GM12878 (cell line): ENCODE results near the gene H1-8. TPM values are rescaled to one million over a fixed set of nuclear protein-coding genes. Genes with fewer than 3 reads are reported as not detected.

Source experiments
- ATAC-seq: fragments of 200-7000 bp; cut with Tn5 transposase; 3 replicates; pipeline ENCODE4 v1.9.1; 2020; ENCODE audit warnings: mild to moderate bottlenecking, moderate library complexity
- BruUV-seq: library from RNA; stranded (reverse); fragments of 400-500 nt; replicated peaks from 2 replicates; lab custom pipeline; 2021; lab: Mats Ljungman, UMichigan
- CTCF ChIA-PET: fragments of 300-600 bp; sonication (Branson Sonifier 250); formaldehyde crosslinking; extraction: SDS; loops from one replicate; lab custom pipeline; 2021; ENCODE audit warnings: inconsistent platforms; lab: Yijun Ruan, JAX
- POLR2A ChIA-PET: fragments of 350-600 bp; formaldehyde crosslinking; extraction: SDS; loops from one replicate; lab custom pipeline; 2021; ENCODE audit warnings: inconsistent platforms; lab: Charles Lee
- RAD21 ChIA-PET: fragments of 300-600 bp; sonication (Branson Sonifier 250); formaldehyde crosslinking; loops from one replicate; lab custom pipeline; 2023; ENCODE audit warnings: antibody characterized with exemption; ENCODE audit not compliant: unreplicated experiment; lab: Charles Lee
- SMC1A ChIA-PET: fragments of 300-600 bp; sonication (Branson Sonifier 250); formaldehyde crosslinking; loops from one replicate; lab custom pipeline; 2023; ENCODE audit not compliant: unreplicated experiment, uncharacterized antibody; lab: Charles Lee
- DNase-seq: peaks from one replicate; pipeline ENCODE4 v3.0.0-alpha.2; 2011; ENCODE audit warnings: low read depth, low spot score
- FAIRE-seq: peaks from 3 replicates; lab custom pipeline; 2011; peaks lifted over from hg19 to GRCh38; lab: Jason Lieb, UNC
- H2AFZ ChIP-seq: 2 replicates; pipeline ENCODE4 v1.6.0; 2011; ENCODE audit warnings: low read depth, low read length, control low read depth; ENCODE audit not compliant: control insufficient read depth
- H3K27ac ChIP-seq: 2 replicates; pipeline ENCODE4 v1.5.1; 2011; ENCODE audit warnings: control low read depth; ENCODE audit not compliant: control insufficient read depth, insufficient read depth
- H3K27me3 ChIP-seq, 2 experiments: replicated peaks in 1 of 2; 2 replicates each; pipeline versions ENCODE4 v1.6.0 to v1.6.1; 2011; ENCODE audit warnings: low read length in 1 of 2; ENCODE audit not compliant: control insufficient read depth in 2 of 2, insufficient read depth in 2 of 2
- H3K36me3 ChIP-seq, 2 experiments: 2 replicates each; pipeline ENCODE4 v1.5.1; 2011; ENCODE audit warnings: low read length in 1 of 2; ENCODE audit not compliant: control insufficient read depth in 2 of 2, insufficient read depth in 2 of 2
- H3K4me1 ChIP-seq: 2 replicates; pipeline ENCODE4 v1.6.1; 2011; ENCODE audit warnings: mild to moderate bottlenecking, low read length, moderate library complexity, mixed read lengths; ENCODE audit not compliant: control insufficient read depth, insufficient read depth
- H3K4me2 ChIP-seq: 2 replicates; pipeline ENCODE4 v1.6.0; 2011; ENCODE audit warnings: control low read depth; ENCODE audit not compliant: control insufficient read depth, insufficient read depth
- H3K4me3 ChIP-seq: fragments of 200-600 bp; sonication (generic); 2 replicates; pipeline ENCODE4 v1.5.1; 2016
- H3K79me2 ChIP-seq: 2 replicates; pipeline ENCODE4 v1.6.0; 2011; ENCODE audit warnings: low read length; ENCODE audit not compliant: control insufficient read depth, insufficient read depth
- H3K9ac ChIP-seq: 2 replicates; pipeline ENCODE4 v1.8.0; 2011; ENCODE audit warnings: low read length, control low read depth, mixed read lengths; ENCODE audit not compliant: control insufficient read depth, insufficient read depth
- H3K9me3 ChIP-seq: replicated peaks from 3 replicates; pipeline ENCODE4 v1.5.1; 2011; ENCODE audit warnings: mild to moderate bottlenecking, low read length; ENCODE audit not compliant: control insufficient read depth, insufficient read depth
- H4K20me1 ChIP-seq: 2 replicates; pipeline ENCODE4 v1.6.0; 2011; ENCODE audit not compliant: control insufficient read depth, insufficient read depth
- CTCF ChIP-seq, 3 experiments: IDR thresholded peaks in 2 of 3; conservative IDR thresholded peaks in 1 of 3; 2 replicates each; pipeline ENCODE4 v1.5.1; 2011; ENCODE audit warnings: low read depth in 3 of 3, low read length in 3 of 3, mild to moderate bottlenecking in 3 of 3, control low read depth in 2 of 3, moderate library complexity in 2 of 3, inconsistent platforms in 1 of 3, mixed read lengths in 1 of 3; ENCODE audit not compliant: control insufficient read depth in 2 of 3, insufficient read depth in 1 of 3; ENCODE audit errors: extremely low read depth in 1 of 3
- HDAC2 ChIP-seq: fragments of 200-600 bp; sonication (generic); IDR thresholded peaks from 2 replicates; pipeline ENCODE4 v1.6.1; 2017
- WGBS: methylation state at CpG from one replicate; pipeline ENCODE4 v1.1.6; 2016; ENCODE audit warnings: low lambda C conversion rate; ENCODE audit not compliant: insufficient replicate concordance, insufficient coverage; ENCODE audit errors: missing lambda C conversion rate; 5-methylcytosine and 5-hydroxymethylcytosine counted together
- in situ Hi-C: fragments of 300-500 bp; cut with MboI; formaldehyde crosslinking; loops from 9 replicates; pipeline ENCODE4 v1.14.3; 2018; ENCODE audit warnings: mixed read lengths
- intact Hi-C: fragments of 100-400 bp; cut with micrococcal nuclease; formaldehyde crosslinking; loops from one replicate; pipeline ENCODE4 v1.14.2; 2022; ENCODE audit not compliant: unreplicated experiment
- polyA plus RNA-seq, 11 experiments: library from polyadenylated mRNA; depleted of rRNA in 4 of 11; unstranded in 6 of 11; stranded (reverse) in 5 of 11; fragments of >200 nt; fragmentation: Nextera tagmentation in 4 of 11; fragmentation: Illumina TruSeq in 1 of 11; extraction: Ambion mirVana in 4 of 11; extraction: Trizol in 1 of 11; gene quantifications; 1 replicate in 1 of 11; 2 replicates in 10 of 11; pipeline versions ENCODE4 v1.2.1 to v1.2.3, GENCODE V29; 2011 to 2016; ENCODE audit warnings: inconsistent platforms in 2 of 11, missing spikeins in 2 of 11, low read depth in 1 of 11
- total RNA-seq, 4 experiments: library from RNA; depleted of rRNA in 3 of 4; stranded (reverse); fragments of >200 nt in 3 of 4; fragmentation: Illumina TruSeq in 1 of 4; extraction: Trizol in 1 of 4; gene quantifications; 2 replicates each; pipeline versions ENCODE4 v1.2.1 to v1.2.3, GENCODE V29; 2013 to 2021

Gene H1-8
- total and polyA plus RNA-seq, 10 of the 15 experiments (the other 5 are each of a cell fraction or from before 2014, with no cell fraction given): not detected

- Histone ChIP-seq H3K4me2 (no peak overlapping the region), H3K27ac (no peak overlapping the region)
- SMC1A ChIA-PET: no interaction called here
Measured at GRCh38 chr3:129593230-129593594, 50.2 kb downstream of the H1-8 start.

More at GRCh38 chr3:129593230-129593594, 50.2 kb downstream of the H1-8 start:
- no peak overlapping the region for H3K4me3 ChIP-seq
- no peaks in the 10 kb centered on the region for H3K9me3 ChIP-seq
- no TSS peak for BruUV-seq
- H2AFZ ChIP-seq: no peak overlapping the region
- H3K36me3 ChIP-seq: no peaks in the 10 kb centered on the region
- ChIA-PET POLR2A (no interaction called here), RAD21 (interaction anchor here (1.0 kb wide), 1 partner anchor 234 kb away, joined by 3 read pairs; no protein-coding TSS in a partner anchor), CTCF (interaction anchor here (1.0 to 1.6 kb wide), 2 partner anchors 56 to 103 kb away, joined by 3 to 5 read pairs; no protein-coding TSS in a partner anchor)
- no peaks in the 10 kb centered on the region for H3K79me2 ChIP-seq
- peaks cover 4% of the 10 kb centered on the region for H3K4me1 ChIP-seq
- FAIRE-seq (no peak), ATAC-seq (peak; percentile 34; the same call in 2 of the 3 replicates), DNase-seq (no peak)
- intact Hi-C loops (no loop called here), in situ Hi-C loops (no loop called here)
- 69% methylated on average over 8 of the region's 8 CpGs for WGBS
- H4K20me1 ChIP-seq: no peaks in the 10 kb centered on the region
- no peaks in the 10 kb centered on the region; a peak in 3 of 4 replicates for H3K27me3 ChIP-seq
- no peak overlapping the region for H3K9ac ChIP-seq
- TF ChIP-seq HDAC2 (no peak), CTCF (IDR thresholded peaks at IDR 0.05 in 2 of 3, conservative IDR thresholded peaks at IDR 0.05 in 1 of 3; ENCODE audit: control insufficient read depth in 2 of 3, extremely low read depth in 1 of 3, insufficient read depth in 1 of 3, low read depth in 3 of 3, low read length in 3 of 3) (0 out of 6 replicates have a peak, but pooled peaks of 2 of the 3 experiments have one; percentile 7 to 8)
